Endothelial cell of umbilical vein (primary cell): ENCODE results near the gene RAMP3. TPM values are rescaled to one million over a fixed set of nuclear protein-coding genes. Genes with fewer than 3 reads are reported as not detected.

ENCODE experiments used
- BruUV-seq: library from RNA; stranded (reverse); fragments of 400-500 nt; replicated peaks from 2 replicates; lab custom pipeline; 2021; lab: Mats Ljungman, UMichigan
- CTCF ChIA-PET: fragments of 300-600, 350-600 bp; sonication (Branson Sonifier 250); formaldehyde crosslinking; loops from one replicate; lab custom pipeline; 2021; ENCODE audit warnings: antibody characterized with exemption, inconsistent platforms; lab: Charles Lee
- POLR2A ChIA-PET: fragments of 300-600, 350-600 bp; sonication (Branson Sonifier 250); formaldehyde crosslinking; loops from one replicate; lab custom pipeline; 2021; ENCODE audit warnings: antibody characterized with exemption, inconsistent platforms; lab: Charles Lee
- DNase-seq: peaks from one replicate; pipeline ENCODE4 v3.0.0-alpha.2; 2011; ENCODE audit warnings: low read depth, low spot score
- FAIRE-seq: peaks from 2 replicates; lab custom pipeline; 2011; peaks lifted over from hg19 to GRCh38; lab: Jason Lieb, UNC
- H2AFZ ChIP-seq: 2 replicates; pipeline ENCODE4 v1.6.0; 2012; ENCODE audit warnings: low read depth, low read length, control low read depth, inconsistent platforms
- H3K27ac ChIP-seq: 2 replicates; pipeline ENCODE4 v1.5.1; 2011; ENCODE audit warnings: low read depth, mild to moderate bottlenecking, control low read depth, low read length, moderate library complexity; ENCODE audit not compliant: insufficient read depth
- H3K27me3 ChIP-seq, 2 experiments: 2 replicates each; pipeline versions ENCODE4 v1.6.0 to v1.6.1; 2011; ENCODE audit warnings: low read length in 2 of 2, mixed read lengths in 1 of 2; ENCODE audit not compliant: control insufficient read depth in 2 of 2, insufficient read depth in 2 of 2
- H3K36me3 ChIP-seq, 2 experiments: 2 replicates in 1 of 2; 3 replicates in 1 of 2; pipeline ENCODE4 v1.5.1; 2011; ENCODE audit warnings: low read length in 2 of 2, mild to moderate bottlenecking in 1 of 2, moderate library complexity in 1 of 2; ENCODE audit not compliant: control insufficient read depth in 2 of 2, insufficient read depth in 2 of 2; ENCODE audit errors: extremely low read depth in 1 of 2
- H3K4me1 ChIP-seq: 3 replicates; pipeline ENCODE4 v1.5.1; 2011; ENCODE audit warnings: mild to moderate bottlenecking, low read length; ENCODE audit not compliant: control insufficient read depth, insufficient read depth; ENCODE audit errors: extremely low read depth
- H3K4me2 ChIP-seq: 2 replicates; pipeline ENCODE4 v1.6.1; 2011; ENCODE audit warnings: low read length, control low read depth, mixed read lengths; ENCODE audit not compliant: insufficient read depth
- H3K4me3 ChIP-seq, 3 experiments: fragments of 200-600 bp in 1 of 3; sonication (generic), shearing (Covaris generic) in 1 of 3; replicated peaks in 1 of 3; 2 replicates each; pipeline ENCODE4 v1.5.1; 2011 to 2016; ENCODE audit warnings: control low read depth in 3 of 3, low read length in 3 of 3, mild to moderate bottlenecking in 2 of 3, inconsistent platforms in 1 of 3, low read depth in 1 of 3, moderate library complexity in 1 of 3; ENCODE audit not compliant: insufficient read depth in 1 of 3
- H3K79me2 ChIP-seq: 2 replicates; pipeline ENCODE4 v1.6.0; 2012; ENCODE audit warnings: low read length, inconsistent platforms; ENCODE audit not compliant: control insufficient read depth, insufficient read depth
- H3K9ac ChIP-seq: replicated peaks from 2 replicates; pipeline ENCODE3; 2011; ENCODE audit warnings: low read length, control low read depth; ENCODE audit not compliant: insufficient read depth; ENCODE audit errors: extremely low read depth
- H3K9me1 ChIP-seq: replicated peaks from 3 replicates; pipeline ENCODE4 v1.6.0; 2011; ENCODE audit warnings: mild to moderate bottlenecking, low read length; ENCODE audit not compliant: control insufficient read depth, insufficient read depth; ENCODE audit errors: extremely low read depth
- H3K9me3 ChIP-seq: replicated peaks from 2 replicates; pipeline ENCODE4 v1.5.1; 2012; ENCODE audit warnings: low read length, inconsistent platforms; ENCODE audit not compliant: control insufficient read depth, insufficient read depth
- H4K20me1 ChIP-seq: replicated peaks from 2 replicates; pipeline ENCODE3; 2011; ENCODE audit warnings: mild to moderate bottlenecking, low read length; ENCODE audit not compliant: control insufficient read depth, insufficient read depth; ENCODE audit errors: extremely low read depth
- CTCF ChIP-seq, 2 donors: IDR thresholded peaks; 1 replicate in 1 of 2; 2 replicates in 1 of 2; pipeline ENCODE4 v1.5.1; 2011; ENCODE audit warnings: low read length in 2 of 2, mild to moderate bottlenecking in 2 of 2, moderate library complexity in 2 of 2, control low read depth in 1 of 2, inconsistent platforms in 1 of 2, low read depth in 1 of 2; ENCODE audit not compliant: insufficient read depth in 1 of 2; ENCODE audit errors: extremely low read depth in 1 of 2
- EZH2 ChIP-seq: IDR thresholded peaks from 2 replicates; pipeline ENCODE4 v1.6.1; 2012; ENCODE audit warnings: borderline replicate concordance, low read depth, mild to moderate bottlenecking, moderate library complexity, low read length, inconsistent platforms; ENCODE audit not compliant: severe bottlenecking
- FOS ChIP-seq: IDR thresholded peaks from 2 replicates; pipeline ENCODE4 v1.6.1; 2011; ENCODE audit warnings: mild to moderate bottlenecking, low read length, moderate library complexity, borderline replicate concordance; ENCODE audit not compliant: insufficient read depth
- GATA2 ChIP-seq: IDR thresholded peaks from 2 replicates; pipeline ENCODE4 v1.7.0; 2011; ENCODE audit warnings: low read depth, mild to moderate bottlenecking, moderate library complexity, mixed read lengths, low read length; ENCODE audit not compliant: insufficient read length, insufficient read depth
- JUN ChIP-seq: IDR thresholded peaks from 2 replicates; pipeline ENCODE4 v1.6.1; 2011; ENCODE audit warnings: borderline replicate concordance, low read depth; ENCODE audit not compliant: insufficient read length, insufficient read depth
- MAX ChIP-seq: IDR thresholded peaks from 2 replicates; pipeline ENCODE4 v1.6.1; 2011; ENCODE audit not compliant: insufficient read depth, insufficient read length
- MYC ChIP-seq: IDR thresholded peaks from one replicate; pipeline ENCODE4 v1.6.1; 2011; ENCODE audit warnings: mild to moderate bottlenecking, low read depth, low read length
- POLR2A ChIP-seq: IDR thresholded peaks from 2 replicates; pipeline ENCODE4 v1.6.1; 2012; ENCODE audit warnings: low read depth, mild to moderate bottlenecking, control low read depth, low read length
- POLR2AphosphoS5 ChIP-seq: IDR thresholded peaks from 2 replicates; pipeline ENCODE4 v1.6.1; 2012; ENCODE audit warnings: low read depth, mild to moderate bottlenecking, control low read depth, low read length, moderate library complexity; ENCODE audit not compliant: insufficient read depth
- dilution Hi-C: fragments of 300-500 bp; cut with MboI; formaldehyde crosslinking; loops from one replicate; pipeline ENCODE4 v1.15.0; 2019; ENCODE audit warnings: low sequenced_read_pairs; ENCODE audit not compliant: extremely low pct_ligation_motif_present
- intact Hi-C: fragments of 100-400 bp; cut with micrococcal nuclease; formaldehyde crosslinking; loops from one replicate; pipeline ENCODE4 v1.10.0; 2022
- polyA plus RNA-seq, 4 experiments: library from polyadenylated mRNA; depleted of rRNA in 3 of 4; stranded (reverse) in 3 of 4; unstranded in 1 of 4; fragments of >200 nt; gene quantifications; 2 replicates each; pipeline versions ENCODE4 v1.2.1 to v1.2.3, GENCODE V29; 2011 to 2012; ENCODE audit warnings: missing spikeins in 1 of 4
- total RNA-seq: library from RNA; stranded (reverse); gene quantifications from 2 replicates; pipeline ENCODE4 v1.2.3, GENCODE V29; 2021

RAMP3 gene
- total and polyA plus RNA-seq, 2 donors (not counting 3 experiments of a cell fraction or from before 2014, with no cell fraction given) = not detected

- H2AFZ ChIP-seq = no peak overlapping the region
- no peak overlapping the region for H3K9ac ChIP-seq
- H3K9me1 ChIP-seq = no peaks in the 10 kb centered on the region
- dilution Hi-C loops = no loop called here
- intact Hi-C loops = loop anchor here (5.0 kb wide), 1 partner anchor 268 kb away; the partner anchor contains the start of gene H2AZ2
- H3K79me2 ChIP-seq = peaks cover 12% of the 10 kb centered on the region
- no peaks in the 10 kb centered on the region for H3K9me3 ChIP-seq
- ChIA-PET CTCF (interaction anchor here (1.2 to 1.7 kb wide), 3 partner anchors 11 to 141 kb away, joined by 3 to 13 read pairs (median 13); no protein-coding TSS in a partner anchor), POLR2A (no interaction called here)
- peaks cover 19 to 29% of the 10 kb centered on the region in 2 experiments for H3K27me3 ChIP-seq
- H3K36me3 ChIP-seq = no peaks in the 10 kb centered on the region
- H4K20me1 ChIP-seq = no peaks in the 10 kb centered on the region
- no TSS peak for BruUV-seq
- no peak for TF ChIP-seq POLR2AphosphoS5
- TF ChIP-seq FOS = no peak
- TF ChIP-seq EZH2 = no peak
- TF ChIP-seq GATA2 = no peak
- no peak for TF ChIP-seq CTCF (IDR thresholded peaks at IDR 0.05; ENCODE audit: extremely low read depth in 1 of 2, insufficient read depth in 1 of 2, low read depth in 1 of 2, low read length in 2 of 2)
- no peak for TF ChIP-seq MAX
- TF ChIP-seq POLR2A = no peak
- TF ChIP-seq MYC = no peak
- no peak for TF ChIP-seq JUN
- FAIRE-seq (no peak), DNase-seq (no peak)
- no peak overlapping the region for H3K27ac ChIP-seq
- no peak overlapping the region for H3K4me2 ChIP-seq
- peaks cover 4% of the 10 kb centered on the region for H3K4me1 ChIP-seq
- H3K4me3 ChIP-seq = no peak overlapping the region
Measured at GRCh38 chr7:45114926-45115325, 42.7 kb upstream of the RAMP3 start.
